Endothelial cell of umbilical vein (primary cell): ENCODE measurements around the gene C17orf113. TPM values are rescaled to one million over a fixed set of nuclear protein-coding genes. Genes with fewer than 3 reads are reported as not detected.

Experiments used
- BruUV-seq: library from RNA; stranded (reverse); fragments of 400-500 nt; replicated peaks from 2 replicates; lab custom pipeline; 2021; lab: Mats Ljungman, UMichigan
- CTCF ChIA-PET: fragments of 300-600, 350-600 bp; sonication (Branson Sonifier 250); formaldehyde crosslinking; loops from one replicate; lab custom pipeline; 2021; ENCODE audit warnings: antibody characterized with exemption, inconsistent platforms; lab: Charles Lee
- POLR2A ChIA-PET: fragments of 300-600, 350-600 bp; sonication (Branson Sonifier 250); formaldehyde crosslinking; loops from one replicate; lab custom pipeline; 2021; ENCODE audit warnings: antibody characterized with exemption, inconsistent platforms; lab: Charles Lee
- DNase-seq: peaks from one replicate; pipeline ENCODE4 v3.0.0-alpha.2; 2011; ENCODE audit warnings: low read depth, low spot score
- FAIRE-seq: peaks from 2 replicates; lab custom pipeline; 2011; peaks lifted over from hg19 to GRCh38; lab: Jason Lieb, UNC
- H2AFZ ChIP-seq: 2 replicates; pipeline ENCODE4 v1.6.0; 2012; ENCODE audit warnings: low read depth, low read length, control low read depth, inconsistent platforms
- H3K27ac ChIP-seq: 2 replicates; pipeline ENCODE4 v1.5.1; 2011; ENCODE audit warnings: low read depth, mild to moderate bottlenecking, control low read depth, low read length, moderate library complexity; ENCODE audit not compliant: insufficient read depth
- H3K27me3 ChIP-seq, 2 experiments: 2 replicates each; pipeline versions ENCODE4 v1.6.0 to v1.6.1; 2011; ENCODE audit warnings: low read length in 2 of 2, mixed read lengths in 1 of 2; ENCODE audit not compliant: control insufficient read depth in 2 of 2, insufficient read depth in 2 of 2
- H3K36me3 ChIP-seq, 2 experiments: 2 replicates in 1 of 2; 3 replicates in 1 of 2; pipeline ENCODE4 v1.5.1; 2011; ENCODE audit warnings: low read length in 2 of 2, mild to moderate bottlenecking in 1 of 2, moderate library complexity in 1 of 2; ENCODE audit not compliant: control insufficient read depth in 2 of 2, insufficient read depth in 2 of 2; ENCODE audit errors: extremely low read depth in 1 of 2
- H3K4me1 ChIP-seq: 3 replicates; pipeline ENCODE4 v1.5.1; 2011; ENCODE audit warnings: mild to moderate bottlenecking, low read length; ENCODE audit not compliant: control insufficient read depth, insufficient read depth; ENCODE audit errors: extremely low read depth
- H3K4me2 ChIP-seq: 2 replicates; pipeline ENCODE4 v1.6.1; 2011; ENCODE audit warnings: low read length, control low read depth, mixed read lengths; ENCODE audit not compliant: insufficient read depth
- H3K4me3 ChIP-seq, 3 experiments: fragments of 200-600 bp in 1 of 3; sonication (generic), shearing (Covaris generic) in 1 of 3; replicated peaks in 1 of 3; 2 replicates each; pipeline ENCODE4 v1.5.1; 2011 to 2016; ENCODE audit warnings: control low read depth in 3 of 3, low read length in 3 of 3, mild to moderate bottlenecking in 2 of 3, inconsistent platforms in 1 of 3, low read depth in 1 of 3, moderate library complexity in 1 of 3; ENCODE audit not compliant: insufficient read depth in 1 of 3
- H3K79me2 ChIP-seq: 2 replicates; pipeline ENCODE4 v1.6.0; 2012; ENCODE audit warnings: low read length, inconsistent platforms; ENCODE audit not compliant: control insufficient read depth, insufficient read depth
- H3K9ac ChIP-seq: replicated peaks from 2 replicates; pipeline ENCODE3; 2011; ENCODE audit warnings: low read length, control low read depth; ENCODE audit not compliant: insufficient read depth; ENCODE audit errors: extremely low read depth
- H3K9me1 ChIP-seq: replicated peaks from 3 replicates; pipeline ENCODE4 v1.6.0; 2011; ENCODE audit warnings: mild to moderate bottlenecking, low read length; ENCODE audit not compliant: control insufficient read depth, insufficient read depth; ENCODE audit errors: extremely low read depth
- H3K9me3 ChIP-seq: replicated peaks from 2 replicates; pipeline ENCODE4 v1.5.1; 2012; ENCODE audit warnings: low read length, inconsistent platforms; ENCODE audit not compliant: control insufficient read depth, insufficient read depth
- H4K20me1 ChIP-seq: replicated peaks from 2 replicates; pipeline ENCODE3; 2011; ENCODE audit warnings: mild to moderate bottlenecking, low read length; ENCODE audit not compliant: control insufficient read depth, insufficient read depth; ENCODE audit errors: extremely low read depth
- CTCF ChIP-seq, 2 donors: IDR thresholded peaks; 1 replicate in 1 of 2; 2 replicates in 1 of 2; pipeline ENCODE4 v1.5.1; 2011; ENCODE audit warnings: low read length in 2 of 2, mild to moderate bottlenecking in 2 of 2, moderate library complexity in 2 of 2, control low read depth in 1 of 2, inconsistent platforms in 1 of 2, low read depth in 1 of 2; ENCODE audit not compliant: insufficient read depth in 1 of 2; ENCODE audit errors: extremely low read depth in 1 of 2
- EZH2 ChIP-seq: IDR thresholded peaks from 2 replicates; pipeline ENCODE4 v1.6.1; 2012; ENCODE audit warnings: borderline replicate concordance, low read depth, mild to moderate bottlenecking, moderate library complexity, low read length, inconsistent platforms; ENCODE audit not compliant: severe bottlenecking
- FOS ChIP-seq: IDR thresholded peaks from 2 replicates; pipeline ENCODE4 v1.6.1; 2011; ENCODE audit warnings: mild to moderate bottlenecking, low read length, moderate library complexity, borderline replicate concordance; ENCODE audit not compliant: insufficient read depth
- GATA2 ChIP-seq: IDR thresholded peaks from 2 replicates; pipeline ENCODE4 v1.7.0; 2011; ENCODE audit warnings: low read depth, mild to moderate bottlenecking, moderate library complexity, mixed read lengths, low read length; ENCODE audit not compliant: insufficient read length, insufficient read depth
- JUN ChIP-seq: IDR thresholded peaks from 2 replicates; pipeline ENCODE4 v1.6.1; 2011; ENCODE audit warnings: borderline replicate concordance, low read depth; ENCODE audit not compliant: insufficient read length, insufficient read depth
- MAX ChIP-seq: IDR thresholded peaks from 2 replicates; pipeline ENCODE4 v1.6.1; 2011; ENCODE audit not compliant: insufficient read depth, insufficient read length
- MYC ChIP-seq: IDR thresholded peaks from one replicate; pipeline ENCODE4 v1.6.1; 2011; ENCODE audit warnings: mild to moderate bottlenecking, low read depth, low read length
- POLR2A ChIP-seq: IDR thresholded peaks from 2 replicates; pipeline ENCODE4 v1.6.1; 2012; ENCODE audit warnings: low read depth, mild to moderate bottlenecking, control low read depth, low read length
- POLR2AphosphoS5 ChIP-seq: IDR thresholded peaks from 2 replicates; pipeline ENCODE4 v1.6.1; 2012; ENCODE audit warnings: low read depth, mild to moderate bottlenecking, control low read depth, low read length, moderate library complexity; ENCODE audit not compliant: insufficient read depth
- dilution Hi-C: fragments of 300-500 bp; cut with MboI; formaldehyde crosslinking; loops from one replicate; pipeline ENCODE4 v1.15.0; 2019; ENCODE audit warnings: low sequenced_read_pairs; ENCODE audit not compliant: extremely low pct_ligation_motif_present
- intact Hi-C: fragments of 100-400 bp; cut with micrococcal nuclease; formaldehyde crosslinking; loops from one replicate; pipeline ENCODE4 v1.10.0; 2022
- polyA plus RNA-seq, 4 experiments: library from polyadenylated mRNA; depleted of rRNA in 3 of 4; stranded (reverse) in 3 of 4; unstranded in 1 of 4; fragments of >200 nt; gene quantifications; 2 replicates each; pipeline versions ENCODE4 v1.2.1 to v1.2.3, GENCODE V29; 2011 to 2012; ENCODE audit warnings: missing spikeins in 1 of 4
- total RNA-seq: library from RNA; stranded (reverse); gene quantifications from 2 replicates; pipeline ENCODE4 v1.2.3, GENCODE V29; 2021

The C17orf113 gene
- total and polyA plus RNA-seq, 2 donors (not counting 3 experiments of a cell fraction or from before 2014, with no cell fraction given): 0.20 to 0.30 TPM

DNA sequence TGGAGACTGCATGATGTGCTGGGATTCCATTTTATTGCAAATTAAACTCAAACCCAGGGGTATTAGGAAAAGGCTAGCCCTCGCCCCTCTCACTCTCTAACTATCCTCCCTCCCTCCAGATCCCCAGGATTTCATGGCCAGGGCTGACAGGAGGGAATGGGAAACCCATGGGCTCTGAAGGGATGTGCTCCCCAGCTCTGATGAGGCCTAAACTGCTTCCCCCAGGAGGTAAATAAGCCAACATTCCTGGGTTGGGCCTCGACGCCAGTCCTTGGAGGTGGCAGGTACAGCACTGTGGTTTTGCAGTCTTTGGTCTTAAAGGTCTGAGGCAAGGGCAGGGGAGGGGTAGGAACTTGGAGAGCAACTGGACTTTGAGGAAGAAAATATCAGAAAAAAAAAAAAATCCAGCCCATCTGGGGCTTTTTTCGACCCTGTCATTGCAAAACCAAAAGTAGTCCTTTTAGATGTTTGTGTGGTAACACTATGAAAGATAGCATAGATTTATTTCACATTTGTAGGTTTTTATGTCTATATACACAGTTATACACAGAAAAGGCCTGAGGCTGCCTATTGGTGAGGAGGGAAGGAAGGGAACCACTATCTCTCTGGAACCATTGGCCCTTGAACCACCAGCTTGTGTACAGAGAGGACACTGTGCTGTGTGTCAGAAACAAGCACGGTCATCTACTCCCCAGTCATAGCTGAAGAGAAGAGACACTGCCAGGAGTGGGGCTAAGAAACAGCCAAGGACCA lies 12.0 kb downstream of the C17orf113 start:
- H3K9me3 ChIP-seq: no peaks in the 10 kb centered on the region
- H3K27me3 ChIP-seq: no peaks in the 10 kb centered on the region
- no peak overlapping the region for H3K4me2 ChIP-seq
- dilution Hi-C loops (no loop called here), intact Hi-C loops (no loop called here)
- H3K9me1 ChIP-seq: no peaks in the 10 kb centered on the region
- no peak overlapping the region for H3K9ac ChIP-seq
- BruUV-seq: no TSS peak
- DNase-seq: no peak
- no peaks in the 10 kb centered on the region for H3K79me2 ChIP-seq
- H2AFZ ChIP-seq: no peak overlapping the region
- no peak for FAIRE-seq
- ChIA-PET CTCF (interaction anchor here (3.2 kb wide), 1 partner anchor 12 kb away, joined by 21 read pairs; no protein-coding TSS in a partner anchor), POLR2A (no interaction called here)
- TF ChIP-seq MAX (no peak), POLR2AphosphoS5 (no peak), POLR2A (no peak), GATA2 (no peak), MYC (no peak), EZH2 (no peak), JUN (no peak), FOS (no peak), CTCF (IDR thresholded peaks at IDR 0.05; ENCODE audit: extremely low read depth in 1 of 2, insufficient read depth in 1 of 2, low read depth in 1 of 2, low read length in 2 of 2) (no peak)
- H4K20me1 ChIP-seq: no peaks in the 10 kb centered on the region
- no peaks in the 10 kb centered on the region for H3K36me3 ChIP-seq
- no peak overlapping the region for H3K27ac ChIP-seq
- H3K4me3 ChIP-seq: no peak overlapping the region
- H3K4me1 ChIP-seq: no peaks in the 10 kb centered on the region
